Ascending aorta (tissue), 2 donors: Measurements from ENCODE around the gene EMP1. TPM values are rescaled to one million over a fixed set of nuclear protein-coding genes. Genes with fewer than 3 reads are reported as not detected.

Experiments
- DNase-seq, 2 donors: peaks; one replicate each; pipeline ENCODE4 v3.0.0-alpha.2; 2019; ENCODE audit warnings: low spot score in 2 of 2
- H3K27ac ChIP-seq, 2 donors: fragments of 200-600 bp; sonication (generic); one replicate each; pipeline ENCODE4 v1.5.1; 2016 to 2017; ENCODE audit warnings: mild to moderate bottlenecking in 1 of 2
- H3K27me3 ChIP-seq: fragments of 200-600 bp; sonication (generic); one replicate; pipeline ENCODE4 v1.5.1; 2017
- H3K36me3 ChIP-seq, 2 donors: fragments of 200-600 bp; sonication (generic); one replicate each; pipeline ENCODE4 v1.5.1; 2016
- H3K4me1 ChIP-seq, 2 donors: fragments of 200-600 bp; sonication (generic); one replicate each; pipeline ENCODE4 v1.5.1; 2016 to 2017; ENCODE audit warnings: mild to moderate bottlenecking in 1 of 2
- H3K4me3 ChIP-seq, 2 donors: fragments of 200-600 bp; sonication (generic); one replicate each; pipeline ENCODE4 v1.5.1; 2016 to 2017; ENCODE audit warnings: mild to moderate bottlenecking in 1 of 2
- H3K9me3 ChIP-seq, 2 donors: fragments of 200-600 bp; sonication (generic); one replicate each; pipeline ENCODE4 v1.5.1; 2016
- intact Hi-C: fragments of 100-400 bp; cut with DNase I; formaldehyde crosslinking; loops from one replicate; pipeline ENCODE4 v1.15.1; 2023
- total RNA-seq: library from RNA; depleted of rRNA; stranded (reverse); fragments of >200 nt; gene quantifications from one replicate; pipeline ENCODE4 v1.1.0, GENCODE V29; 2016
- TF ChIP-seq, protein P1 (sequence below), 3 experiments: fragments of 200-600 bp in 2 of 3; fragments of 450-650 bp in 1 of 3; sonication (generic) in 2 of 3; IDR thresholded peaks; one replicate each; pipeline ENCODE4 v1.5.1; 2016 to 2019; ENCODE audit warnings: antibody characterized with exemption in 3 of 3, mild to moderate bottlenecking in 1 of 3, moderate library complexity in 1 of 3

EMP1 gene
- total RNA-seq, 1 donor from 2014 or later: 588 TPM

DNA sequence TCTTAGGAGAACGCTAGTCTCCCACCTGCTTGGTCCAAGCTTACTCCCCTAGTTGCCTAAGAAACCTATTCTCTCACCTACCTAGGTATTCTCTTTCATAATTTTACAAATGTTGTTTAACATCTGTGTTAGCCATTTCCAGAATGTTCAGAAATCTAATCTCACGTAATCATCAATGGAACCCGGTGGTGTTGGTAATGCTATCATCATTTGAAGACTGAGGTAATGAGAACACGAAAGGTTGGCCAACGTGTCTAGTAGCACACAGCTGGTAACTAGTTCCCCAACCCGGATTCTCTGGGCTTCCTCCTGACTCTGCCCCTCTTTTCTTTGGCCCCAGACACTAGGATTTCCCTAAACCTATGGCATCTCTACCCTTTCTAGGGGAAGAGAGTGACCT, 43.8 kb upstream of the EMP1 start:
- no peaks in the 10 kb centered on the region for H3K9me3 ChIP-seq
- DNase-seq: no peak
- TF ChIP-seq, protein P1, sequence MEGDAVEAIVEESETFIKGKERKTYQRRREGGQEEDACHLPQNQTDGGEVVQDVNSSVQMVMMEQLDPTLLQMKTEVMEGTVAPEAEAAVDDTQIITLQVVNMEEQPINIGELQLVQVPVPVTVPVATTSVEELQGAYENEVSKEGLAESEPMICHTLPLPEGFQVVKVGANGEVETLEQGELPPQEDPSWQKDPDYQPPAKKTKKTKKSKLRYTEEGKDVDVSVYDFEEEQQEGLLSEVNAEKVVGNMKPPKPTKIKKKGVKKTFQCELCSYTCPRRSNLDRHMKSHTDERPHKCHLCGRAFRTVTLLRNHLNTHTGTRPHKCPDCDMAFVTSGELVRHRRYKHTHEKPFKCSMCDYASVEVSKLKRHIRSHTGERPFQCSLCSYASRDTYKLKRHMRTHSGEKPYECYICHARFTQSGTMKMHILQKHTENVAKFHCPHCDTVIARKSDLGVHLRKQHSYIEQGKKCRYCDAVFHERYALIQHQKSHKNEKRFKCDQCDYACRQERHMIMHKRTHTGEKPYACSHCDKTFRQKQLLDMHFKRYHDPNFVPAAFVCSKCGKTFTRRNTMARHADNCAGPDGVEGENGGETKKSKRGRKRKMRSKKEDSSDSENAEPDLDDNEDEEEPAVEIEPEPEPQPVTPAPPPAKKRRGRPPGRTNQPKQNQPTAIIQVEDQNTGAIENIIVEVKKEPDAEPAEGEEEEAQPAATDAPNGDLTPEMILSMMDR (IDR thresholded peaks at IDR 0.05): no peak
- H3K36me3 ChIP-seq: no peaks in the 10 kb centered on the region
- no peak overlapping the region for H3K4me3 ChIP-seq
- no peak overlapping the region for H3K27ac ChIP-seq
- H3K27me3 ChIP-seq: no peaks in the 10 kb centered on the region
- peaks cover 3 to 7% of the 10 kb centered on the region in 2 donors for H3K4me1 ChIP-seq
- intact Hi-C loops: no loop called here

DNA sequence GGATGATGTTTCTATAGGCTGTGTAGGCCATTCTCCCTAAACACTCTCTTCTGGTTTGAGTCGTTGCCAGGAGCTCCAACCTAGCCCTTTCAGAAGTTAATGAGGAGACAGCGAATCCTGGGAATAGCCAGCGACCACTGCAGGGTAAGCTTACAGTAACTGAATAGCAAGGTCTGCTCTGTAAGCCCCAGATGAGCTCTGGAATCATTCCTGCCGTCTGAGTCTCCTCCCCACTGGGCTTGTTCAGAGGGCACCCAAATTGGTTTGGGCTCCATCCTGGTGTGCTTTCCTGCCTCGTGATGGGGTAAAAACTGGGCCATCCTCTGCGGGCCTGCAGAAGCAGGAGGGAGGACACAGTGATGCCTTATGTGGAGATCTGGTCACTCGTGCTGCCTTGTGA, 43.3 kb upstream of the EMP1 start:
- no peaks in the 10 kb centered on the region for H3K27me3 ChIP-seq
- H3K36me3 ChIP-seq: no peaks in the 10 kb centered on the region
- H3K4me3 ChIP-seq: no peak overlapping the region
- TF ChIP-seq, protein P1 (IDR thresholded peaks at IDR 0.05): no peak
- no peak for DNase-seq
- no peak overlapping the region for H3K27ac ChIP-seq
- H3K9me3 ChIP-seq: no peaks in the 10 kb centered on the region
- H3K4me1 ChIP-seq: peaks cover 1 to 5% of the 10 kb centered on the region in 2 donors
- intact Hi-C loops: no loop called here

DNA sequence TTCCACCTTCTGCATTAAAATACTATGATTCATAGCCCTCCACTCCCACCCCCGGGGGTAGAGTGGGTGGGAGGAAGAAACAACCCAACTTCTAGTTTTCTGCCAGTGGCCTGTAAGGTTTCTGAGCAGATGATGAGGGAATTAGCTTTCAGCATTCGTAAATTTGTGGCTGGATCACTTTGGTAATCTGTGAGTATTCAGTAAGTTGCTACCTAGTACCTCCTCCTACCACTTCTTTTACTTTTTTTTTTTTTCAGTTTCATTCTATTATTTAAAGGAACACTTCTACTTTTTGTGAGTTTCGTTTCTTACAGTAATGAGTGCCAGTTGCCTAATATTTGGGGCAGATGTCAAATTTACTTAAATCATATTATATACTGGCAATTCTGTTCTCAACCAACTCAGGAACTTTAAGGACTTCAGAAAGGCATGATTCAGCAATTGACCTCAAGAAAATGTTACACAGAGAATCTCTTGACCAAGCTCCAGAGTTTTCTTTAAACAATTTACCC, 42.4 kb upstream of the EMP1 start:
- TF ChIP-seq, protein P1 (IDR thresholded peaks at IDR 0.05): no peak
- Histone ChIP-seq H3K9me3 (no peaks in the 10 kb centered on the region), H3K4me1 (peaks cover 0 to 2% of the 10 kb centered on the region in 2 donors), H3K36me3 (no peaks in the 10 kb centered on the region), H3K27me3 (no peaks in the 10 kb centered on the region), H3K4me3 (no peak overlapping the region), H3K27ac (no peak overlapping the region)
- DNase-seq: no peak
- intact Hi-C loops: no loop called here

DNA sequence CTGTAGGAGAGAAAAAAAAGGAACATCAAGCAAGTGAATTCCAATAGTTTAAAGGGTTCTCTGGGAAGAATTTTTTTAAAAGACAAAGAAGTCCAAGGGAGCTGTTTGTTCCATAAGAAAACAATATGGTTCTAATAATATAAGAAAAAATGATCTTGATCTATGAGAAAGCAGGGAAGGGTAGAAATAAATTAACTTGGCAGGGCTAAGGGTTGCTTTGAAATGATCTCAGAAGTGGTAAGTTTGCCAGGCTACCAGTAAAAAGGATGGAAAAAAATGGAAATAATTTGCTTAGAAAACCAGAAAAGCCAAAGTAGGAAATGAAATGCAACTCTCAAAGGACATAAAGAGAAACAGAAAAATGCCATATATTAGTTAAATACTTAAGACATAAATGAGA, 41.7 kb upstream of the EMP1 start:
- intact Hi-C loops: no loop called here
- Histone ChIP-seq H3K27ac (no peak overlapping the region), H3K4me1 (no peaks in the 10 kb centered on the region), H3K9me3 (no peaks in the 10 kb centered on the region), H3K4me3 (no peak overlapping the region), H3K27me3 (no peaks in the 10 kb centered on the region), H3K36me3 (no peaks in the 10 kb centered on the region)
- TF ChIP-seq, protein P1 (IDR thresholded peaks at IDR 0.05): no peak
- DNase-seq: no peak

DNA sequence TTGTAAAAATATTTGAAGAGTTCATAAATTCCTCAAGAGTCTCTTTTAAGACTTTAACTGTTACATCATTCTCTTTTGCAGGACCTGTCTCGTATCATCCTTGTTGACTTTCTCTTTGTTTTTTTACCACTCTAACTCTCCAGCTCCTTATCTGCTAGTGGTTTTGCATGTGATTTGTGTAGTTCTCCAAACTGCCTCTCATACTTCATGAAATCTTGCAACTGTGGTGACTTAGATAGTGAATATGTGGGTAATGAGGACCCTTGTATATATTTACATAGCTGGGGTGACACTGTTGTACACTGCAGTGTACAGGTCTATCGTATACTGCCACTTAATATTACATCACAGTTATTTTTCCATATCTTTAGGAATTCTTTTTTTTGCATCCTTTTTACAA, 40.2 kb upstream of the EMP1 start:
- no peaks in the 10 kb centered on the region for H3K27me3 ChIP-seq
- H3K4me3 ChIP-seq: no peak overlapping the region
- no peaks in the 10 kb centered on the region for H3K4me1 ChIP-seq
- TF ChIP-seq, protein P1 (IDR thresholded peaks at IDR 0.05): no peak
- no peak for DNase-seq
- H3K9me3 ChIP-seq: no peaks in the 10 kb centered on the region
- intact Hi-C loops: no loop called here
- H3K36me3 ChIP-seq: no peaks in the 10 kb centered on the region
- H3K27ac ChIP-seq: no peak overlapping the region

DNA sequence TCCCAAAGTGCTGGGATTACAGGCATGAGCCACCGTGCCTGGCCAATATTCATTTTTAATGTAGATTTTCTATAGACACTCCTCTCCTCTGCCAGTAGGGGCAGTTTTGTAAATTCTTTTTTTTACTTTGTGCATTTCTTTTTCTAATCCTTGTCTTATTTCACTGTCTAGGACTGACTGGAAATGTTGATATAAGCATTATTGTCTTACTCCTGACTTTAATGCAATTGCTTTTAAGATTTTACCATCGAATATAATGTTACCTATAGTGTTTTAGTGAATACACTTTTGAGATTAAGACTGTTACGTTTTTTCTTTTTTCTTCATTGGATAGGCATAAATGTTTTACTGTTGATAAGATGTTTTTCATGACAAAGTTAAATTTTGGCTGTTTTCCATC, 35.4 kb upstream of the EMP1 start:
- DNase-seq: no peak
- Histone ChIP-seq H3K9me3 (no peaks in the 10 kb centered on the region), H3K27me3 (no peaks in the 10 kb centered on the region)

More for the DNA sequence above, 35.4 kb upstream of the EMP1 start:
- Histone ChIP-seq H3K4me3 (no peak overlapping the region), H3K36me3 (no peaks in the 10 kb centered on the region), H3K4me1 (peaks cover 0 to 5% of the 10 kb centered on the region in 2 donors), H3K27ac (no peak overlapping the region)
- intact Hi-C loops: no loop called here
- TF ChIP-seq, protein P1 (IDR thresholded peaks at IDR 0.05): no peak
